Inferior parietal cortex (tissue), 1 donor: Measurements from ENCODE around the gene DENND11.

Experiments
- DNase-seq: peaks from one replicate; pipeline ENCODE4 v3.0.0-alpha.2; 2016; ENCODE audit errors: extremely low spot score

Gene DENND11

DNA sequence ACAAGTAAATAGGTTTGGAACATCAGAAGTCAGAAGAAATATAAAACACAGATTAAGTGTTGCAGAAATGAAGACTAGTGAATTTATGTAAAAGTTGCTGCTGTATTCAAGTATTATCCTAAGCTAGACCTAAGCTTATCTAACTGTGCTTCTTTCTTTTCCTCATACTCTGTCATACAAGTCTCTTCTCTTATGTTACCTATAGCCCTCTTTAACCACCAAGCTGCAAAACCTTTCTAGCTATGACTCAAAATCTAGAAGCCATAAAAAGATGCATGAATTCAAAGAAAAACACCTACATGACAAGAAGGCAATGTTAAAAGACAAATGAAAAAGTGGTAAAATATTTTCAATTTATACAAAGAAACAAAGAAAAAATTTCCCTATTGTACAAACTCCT, 23.0 kb downstream of the DENND11 start:
- DNase-seq, result no peak

DNA sequence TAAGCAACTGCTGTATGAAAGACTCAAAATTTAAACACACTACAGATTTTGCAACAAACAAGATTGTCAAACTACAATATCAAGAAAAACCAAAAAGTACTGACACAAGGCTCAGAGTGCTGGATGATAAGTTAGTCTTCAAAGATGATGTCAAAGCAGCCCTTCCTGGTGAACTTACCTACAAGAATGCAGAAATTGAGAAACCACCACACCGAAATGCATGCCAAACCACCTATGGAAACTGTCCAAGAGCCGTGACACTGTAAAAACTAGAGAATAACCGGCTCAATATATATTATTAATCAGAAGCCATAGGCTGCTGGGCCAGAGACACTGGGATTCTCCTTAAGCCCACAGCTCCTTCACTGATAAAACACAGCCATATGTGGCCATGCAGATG, 25.3 kb downstream of the DENND11 start:
- DNase-seq, result no peak

DNA sequence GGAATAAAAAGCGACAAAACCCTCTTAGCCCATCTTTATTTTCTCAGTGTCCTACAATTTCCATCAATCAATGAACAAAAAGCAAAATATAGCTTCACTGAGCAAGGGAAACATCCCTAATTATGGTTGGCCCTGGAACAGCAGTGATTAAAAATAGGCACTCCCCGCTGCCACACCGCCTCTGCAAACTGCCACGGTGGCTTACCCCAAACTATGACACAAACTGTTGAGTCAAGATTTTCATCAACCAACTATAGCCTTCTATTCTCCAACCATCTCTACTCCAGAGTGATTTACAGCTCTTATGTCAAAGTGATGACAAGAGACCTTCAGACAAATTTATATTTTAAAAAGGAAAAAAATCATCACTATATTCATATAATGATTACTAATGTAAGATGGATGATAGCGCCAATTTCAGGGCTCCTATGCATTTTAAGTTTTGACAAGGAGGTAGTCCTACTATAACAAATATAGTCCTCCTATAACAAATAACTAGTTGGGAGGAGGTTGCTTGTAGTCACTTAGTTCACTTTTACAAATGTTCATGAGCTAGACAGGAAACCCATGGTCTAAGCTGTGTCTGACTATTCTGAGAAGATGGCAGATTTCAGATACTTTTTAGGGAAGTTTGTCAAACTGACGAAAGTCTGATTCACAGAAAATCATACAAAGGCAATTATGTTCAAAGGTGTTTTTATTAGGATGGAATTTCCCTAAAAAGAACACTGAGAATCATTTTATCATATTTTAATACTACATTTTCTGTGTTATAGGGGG, 26.3 kb downstream of the DENND11 start:
- no peak for DNase-seq

DNA sequence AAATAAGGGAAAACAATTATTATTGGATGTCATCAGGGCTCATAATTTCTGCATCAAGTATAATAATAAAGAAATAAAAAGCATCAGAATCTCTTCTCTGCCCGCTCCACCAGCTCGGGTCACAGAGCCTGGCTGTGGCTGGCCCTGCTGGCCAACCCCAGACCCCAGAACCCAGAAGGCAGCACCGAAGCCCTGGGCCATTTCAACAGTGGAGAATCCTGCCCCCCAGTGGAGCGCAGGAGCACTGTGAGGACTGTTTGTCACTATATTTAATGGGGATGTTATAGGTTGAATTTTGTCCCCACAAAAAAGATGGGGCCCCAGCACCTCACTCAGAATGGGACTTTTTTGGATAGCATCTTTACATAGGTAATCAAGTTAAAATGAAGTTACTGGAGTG, 27.3 kb downstream of the DENND11 start:
- DNase-seq, result no peak

DNA sequence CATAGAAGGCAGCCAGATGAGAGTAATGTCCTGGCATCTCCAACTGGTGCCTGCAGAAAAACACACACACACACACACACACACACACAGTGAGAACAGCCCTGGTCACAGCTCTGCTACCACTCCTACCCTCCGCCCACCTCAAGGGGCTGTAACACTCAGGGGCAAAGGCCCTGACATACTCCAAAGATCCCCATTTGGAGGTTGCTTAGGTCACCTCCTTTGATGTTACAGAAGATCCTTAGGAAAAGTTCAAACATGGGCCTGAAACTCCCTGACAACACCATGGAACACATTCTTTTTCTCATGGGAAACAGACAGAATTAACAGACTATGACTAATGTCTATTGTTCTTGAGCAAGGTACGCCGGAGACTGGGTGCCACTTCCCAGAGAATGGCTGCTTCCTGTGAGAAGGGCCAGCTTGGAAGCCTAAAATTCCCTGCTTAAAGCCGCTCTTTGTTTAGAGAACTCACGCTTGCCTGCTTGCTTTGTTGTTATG, 27.7 kb downstream of the DENND11 start:
- DNase-seq, result no peak

DNA sequence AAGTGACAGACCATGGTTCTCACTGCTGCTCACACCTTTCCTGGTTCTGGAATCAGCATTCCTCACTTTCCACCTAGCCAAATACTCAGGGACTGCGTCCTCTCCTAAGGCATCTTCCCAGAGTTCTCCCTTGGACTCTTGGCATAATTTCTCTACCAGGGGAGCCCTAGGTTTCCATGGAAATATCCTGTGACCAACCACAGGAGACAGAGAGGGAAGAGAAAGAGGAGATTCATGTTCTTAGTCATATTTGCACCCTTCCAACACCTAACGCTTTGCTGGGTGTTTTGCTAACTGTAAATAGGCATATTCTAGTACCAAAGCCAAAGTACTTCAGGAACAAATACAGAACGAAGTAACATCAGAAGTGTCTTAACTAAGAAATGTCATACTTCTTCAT, 28.6 kb downstream of the DENND11 start:
- no peak for DNase-seq

DNA sequence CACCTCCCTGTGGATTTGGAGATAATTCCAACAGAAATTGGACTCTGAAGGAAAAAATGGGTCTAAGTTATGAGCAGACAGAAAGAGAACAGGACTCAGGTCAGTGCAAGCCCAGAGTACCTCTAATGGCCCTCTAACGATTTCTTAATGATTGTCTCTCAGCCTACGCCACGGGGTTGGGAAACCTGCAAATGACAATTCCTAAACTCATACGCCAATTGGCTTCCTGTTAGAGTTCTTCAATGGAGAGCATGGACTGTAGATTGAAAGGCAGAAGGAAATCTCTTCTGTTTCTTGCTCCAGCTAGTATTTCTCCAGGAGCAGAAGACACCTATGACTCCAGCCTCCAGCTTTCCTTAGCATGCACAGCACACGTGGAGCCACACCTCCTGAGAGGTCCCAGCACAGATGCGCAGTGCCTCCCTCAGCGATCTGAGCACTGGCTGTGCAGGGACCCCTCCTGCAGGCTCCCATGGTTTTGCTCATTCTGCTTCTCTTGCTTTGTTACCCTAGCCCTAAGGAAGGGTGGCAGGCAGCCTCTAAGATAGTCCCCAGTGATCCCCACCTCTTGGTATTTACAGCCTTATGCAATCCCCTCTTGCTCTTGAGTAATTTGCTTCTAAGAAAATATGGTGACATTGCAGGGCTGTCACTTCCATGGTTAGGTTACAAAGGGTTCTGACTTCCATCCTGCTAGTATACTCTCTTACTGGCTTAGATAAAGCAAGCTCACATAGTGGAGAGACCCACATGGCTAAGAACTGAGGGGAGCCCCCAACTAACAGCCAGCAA, 30.1 kb downstream of the DENND11 start:
- no peak for DNase-seq

DNA sequence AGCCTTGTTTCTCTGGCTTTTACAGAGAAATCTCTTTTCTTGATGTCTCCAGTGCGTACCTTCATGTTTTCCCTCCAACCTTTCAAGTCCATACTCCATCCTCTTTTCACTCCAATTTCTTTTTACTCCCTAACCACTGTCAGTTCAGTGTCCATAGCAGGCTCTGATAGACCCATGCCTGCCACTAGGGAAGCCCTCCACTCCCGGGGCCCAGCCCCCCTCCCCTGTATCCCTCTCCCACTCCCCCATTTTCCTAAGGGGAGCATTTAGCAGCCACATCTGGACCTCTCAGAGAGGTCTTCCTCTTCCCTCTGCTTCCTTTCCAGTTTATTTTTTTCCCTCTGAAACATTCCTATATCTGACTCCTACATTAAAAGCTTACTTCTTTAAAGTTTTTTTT, 33.1 kb downstream of the DENND11 start:
- no peak for DNase-seq

DNA sequence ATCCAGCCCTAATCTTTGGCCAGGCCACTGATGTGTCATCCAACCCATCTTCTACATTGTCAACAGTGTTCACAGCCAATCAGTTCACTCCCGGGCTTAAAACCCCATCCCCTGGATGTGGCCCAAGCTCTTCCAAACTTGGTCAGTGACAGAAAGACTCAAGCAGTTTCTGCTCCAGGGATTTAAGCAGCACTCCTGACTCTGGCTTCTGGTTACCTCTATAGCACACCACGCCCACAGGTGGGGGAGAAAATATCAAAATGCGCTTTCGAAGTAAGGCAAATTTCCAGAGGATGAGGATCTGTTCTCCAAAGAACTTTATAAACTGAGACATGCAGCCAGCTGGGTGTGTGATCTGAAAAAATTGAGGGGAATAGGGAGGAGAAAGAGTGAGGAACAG, 35.9 kb downstream of the DENND11 start:
- DNase-seq, result no peak

DNA sequence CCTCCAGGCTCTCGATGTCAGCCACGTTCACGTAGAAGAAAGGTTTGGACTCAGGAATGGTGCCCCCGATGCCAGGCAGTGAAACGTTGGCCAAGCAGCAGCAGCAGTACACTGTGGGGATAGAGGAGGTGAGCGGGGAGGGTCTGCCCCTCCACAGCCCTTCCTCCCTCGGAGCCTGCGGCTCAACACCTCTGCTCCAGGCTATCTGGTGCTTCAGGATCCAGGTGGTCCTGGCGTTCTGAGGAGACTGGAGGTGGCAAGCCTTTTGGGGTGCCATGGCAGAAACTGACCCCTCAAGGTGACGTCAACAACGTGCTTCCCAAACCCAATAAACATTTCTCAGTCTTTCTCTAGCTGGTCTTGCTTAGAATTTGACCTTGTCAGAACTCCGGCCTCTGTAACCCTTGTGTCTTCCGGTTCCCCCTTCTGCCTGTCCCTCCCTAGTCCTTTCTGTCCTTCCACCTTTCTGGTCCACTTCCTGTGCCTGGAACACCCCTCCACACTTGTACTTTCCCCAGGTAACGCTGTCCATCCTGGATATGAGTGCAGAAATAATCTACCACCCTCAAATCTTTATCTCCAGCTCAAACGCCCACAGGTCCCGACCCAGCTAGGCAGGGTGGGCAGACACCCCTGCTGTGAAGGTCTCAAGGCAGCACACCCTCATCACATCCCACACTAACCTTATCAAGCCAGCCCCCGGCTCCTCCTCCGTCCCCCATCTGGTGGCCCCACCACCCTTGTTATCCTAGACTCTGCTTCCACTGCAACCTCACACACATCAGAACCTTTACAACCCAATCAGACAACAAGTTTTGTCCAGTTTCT, 36.5 kb downstream of the DENND11 start:
- DNase-seq, result no peak

DNA sequence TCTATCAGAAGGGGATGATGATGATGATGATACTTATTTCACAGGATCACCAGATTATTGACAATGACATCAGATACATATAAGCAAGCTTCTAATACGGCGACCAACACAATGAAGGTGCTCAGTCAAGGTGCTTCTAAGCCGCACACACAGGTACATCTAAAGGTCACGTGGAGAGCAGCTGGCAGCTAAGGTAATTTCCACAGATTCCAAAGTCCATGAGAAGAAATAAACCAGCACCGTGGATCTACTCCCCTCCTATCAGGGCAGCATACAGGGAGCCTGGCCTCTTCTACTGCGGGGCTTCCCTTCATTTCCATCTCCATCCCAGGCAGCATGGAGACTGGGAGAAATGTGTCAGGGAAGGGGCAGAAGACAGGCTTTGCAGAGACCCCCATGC, 37.5 kb downstream of the DENND11 start:
- no peak for DNase-seq

DNA sequence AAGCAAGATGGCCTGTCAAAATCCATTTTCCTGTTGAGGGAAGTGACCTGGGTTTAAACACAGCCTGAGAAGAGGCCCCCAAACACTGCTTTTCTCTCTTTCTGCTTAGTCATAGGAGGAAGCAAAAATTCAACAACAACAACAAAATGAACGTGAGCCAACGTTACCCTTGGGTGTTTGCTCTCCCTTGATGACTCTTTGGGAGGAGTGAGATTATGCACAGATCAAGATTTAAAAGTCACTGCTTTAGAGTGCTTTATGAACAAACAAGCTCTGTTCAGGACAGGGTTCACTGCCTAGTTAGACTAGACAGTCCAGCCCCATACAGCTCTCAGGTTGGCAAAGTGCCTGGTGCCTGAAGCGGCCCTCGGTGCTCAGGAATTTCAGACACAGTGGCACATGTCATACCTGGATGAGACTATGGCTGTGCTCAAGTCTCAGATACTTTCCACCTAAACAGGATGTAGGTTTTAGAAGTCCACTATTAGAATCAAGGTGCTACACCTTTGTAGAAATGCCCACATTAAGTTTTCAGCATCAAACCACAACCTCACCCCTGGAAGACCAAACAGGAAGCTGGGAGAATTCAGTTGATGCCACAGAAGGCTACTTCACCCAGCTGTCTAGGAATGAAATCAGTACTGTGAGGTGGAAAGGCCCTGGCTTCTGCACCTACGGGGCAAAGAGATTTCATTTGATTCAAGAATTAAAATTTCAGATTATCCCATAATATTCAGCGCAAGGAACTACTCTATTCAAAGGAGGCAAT, 38.7 kb downstream of the DENND11 start:
- DNase-seq, result no peak

DNA sequence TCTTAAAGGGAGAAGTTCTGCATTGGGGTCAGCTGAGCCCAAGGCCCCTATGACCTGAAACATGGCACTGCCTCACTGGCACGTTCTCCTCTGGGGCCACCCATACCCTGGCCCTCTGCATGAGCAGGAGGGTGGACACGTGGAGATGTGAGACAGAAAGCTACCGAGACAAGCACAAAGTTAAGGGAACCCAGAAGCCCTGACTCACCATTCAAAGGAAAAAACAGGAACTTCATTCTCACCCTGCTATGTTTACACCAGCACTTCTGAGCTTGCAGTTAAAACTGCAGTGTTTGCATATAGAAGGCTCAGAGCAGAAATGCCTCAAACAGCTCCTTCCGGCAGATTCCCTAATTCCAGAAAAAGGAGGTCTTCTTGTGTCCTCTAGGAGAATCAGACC, 41.7 kb downstream of the DENND11 start:
- DNase-seq, result peak; percentile 56

DNA sequence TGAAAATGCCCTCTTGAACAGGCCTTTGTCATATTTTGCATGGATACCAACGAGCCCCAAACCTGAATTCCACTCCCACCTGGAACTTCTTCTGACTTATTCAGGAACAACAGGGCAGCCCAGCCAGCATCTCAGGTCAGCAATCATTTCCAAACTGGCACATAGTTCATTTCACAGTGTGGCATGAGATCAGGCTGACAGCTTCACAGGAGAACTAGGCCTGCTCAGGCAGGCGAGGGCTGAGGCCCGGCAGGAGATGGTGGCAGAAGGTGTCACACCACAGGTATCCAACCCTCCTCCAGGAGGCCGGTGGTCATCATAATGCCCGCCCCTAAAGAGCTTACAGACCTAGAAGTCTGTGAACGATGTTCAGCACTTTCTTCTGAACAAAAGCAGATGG, 42.5 kb downstream of the DENND11 start:
- no peak for DNase-seq

DNA sequence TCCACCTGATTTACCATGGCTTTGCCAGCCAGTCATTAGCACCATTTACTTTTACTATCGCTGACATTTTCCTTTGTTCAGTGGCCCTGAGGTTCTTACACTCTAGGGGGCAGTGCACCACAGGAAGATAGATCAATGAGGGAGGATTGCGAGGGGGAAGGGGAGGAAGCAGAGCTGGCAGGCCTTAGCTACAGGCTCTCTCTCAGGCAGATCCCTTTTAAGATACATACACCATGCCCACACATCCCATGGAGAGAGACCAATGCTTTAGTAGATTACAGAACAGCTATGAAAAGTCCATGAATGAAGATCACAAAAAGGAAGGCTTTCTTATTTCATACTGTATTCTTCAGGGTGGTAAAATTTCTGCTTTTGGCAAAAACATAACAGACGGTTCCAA, 47.4 kb downstream of the DENND11 start:
- peak; percentile 86 for DNase-seq

DNA sequence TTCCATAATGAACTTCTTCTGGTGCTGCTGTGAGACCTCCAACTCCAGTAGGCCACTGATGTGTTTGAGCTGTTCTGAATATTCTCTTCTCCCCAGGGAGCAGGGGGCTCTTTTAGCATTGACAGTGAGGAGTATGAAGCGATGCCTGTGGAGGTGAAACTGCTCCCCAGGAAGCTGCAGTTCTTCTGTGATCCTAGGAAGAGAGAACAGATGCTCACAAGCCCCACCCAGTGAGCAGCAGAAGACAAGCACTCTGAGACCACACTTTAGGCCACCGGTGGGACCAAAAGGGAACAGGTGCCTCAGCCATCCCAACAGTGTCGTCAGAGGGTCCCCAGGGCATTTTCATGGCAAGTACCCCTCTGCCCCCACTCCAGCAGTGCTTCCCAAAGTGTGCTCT, 49.3 kb downstream of the DENND11 start:
- DNase-seq, result no peak
